ENCODE data around the gene PLCB4. TPM values are rescaled to one million over a fixed set of nuclear protein-coding genes. Genes with fewer than 3 reads are reported as not detected.

The PLCB4 gene
- total and polyA plus RNA-seq, 4 donors, result 17.1 to 32.5 (median 21.2) TPM

GRCh38 chr20:9281803-9282202 is 212.9 kb downstream of the PLCB4 start:
- H3K36me3 ChIP-seq (ENCODE audit: control insufficient read depth, insufficient read depth, low read length), result no peaks in the 10 kb centered on the region
- DNase-seq (ENCODE audit: low read depth in 4 of 6, low spot score in 6 of 6), result no peak
- H3K27ac ChIP-seq (ENCODE audit: low read depth, low read length), result no peak overlapping the region
- no CpG with 5 or more reads among the region's 1 CpG for WGBS (ENCODE audit: insufficient coverage)
- no peaks in the 10 kb centered on the region for H3K4me1 ChIP-seq (ENCODE audit: control insufficient read depth, insufficient read depth, low read length)
- H3K27me3 ChIP-seq (ENCODE audit: control insufficient read depth, insufficient read depth, low read length), result no peaks in the 10 kb centered on the region
- H3K4me3 ChIP-seq (ENCODE audit: low read depth, low read length), result no peak overlapping the region
- no peaks in the 10 kb centered on the region for H3K9me3 ChIP-seq (ENCODE audit: control insufficient read depth, insufficient read depth, low read length)

- WGBS (ENCODE audit: insufficient coverage), result 100% methylated on average over 2 of the region's 2 CpGs
- Histone ChIP-seq H3K27ac (ENCODE audit: low read depth, low read length) (no peak overlapping the region), H3K27me3 (ENCODE audit: control insufficient read depth, insufficient read depth, low read length) (no peaks in the 10 kb centered on the region), H3K9me3 (ENCODE audit: control insufficient read depth, insufficient read depth, low read length) (no peaks in the 10 kb centered on the region), H3K4me3 (ENCODE audit: low read depth, low read length) (no peak overlapping the region), H3K4me1 (ENCODE audit: control insufficient read depth, insufficient read depth, low read length) (no peaks in the 10 kb centered on the region), H3K36me3 (ENCODE audit: control insufficient read depth, insufficient read depth, low read length) (no peaks in the 10 kb centered on the region)
- no peak for DNase-seq (ENCODE audit: low read depth in 4 of 6, low spot score in 6 of 6)
Observed at GRCh38 chr20:9285617-9286016, 216.7 kb downstream of the PLCB4 start.

GRCh38 chr20:9286501-9287461 is 217.9 kb downstream of the PLCB4 start:
- H3K27ac ChIP-seq (ENCODE audit: low read depth, low read length), result no peak overlapping the region
- H3K9me3 ChIP-seq (ENCODE audit: control insufficient read depth, insufficient read depth, low read length), result no peaks in the 10 kb centered on the region
- DNase-seq (ENCODE audit: low read depth in 4 of 6, low spot score in 6 of 6), result no peak
- H3K36me3 ChIP-seq (ENCODE audit: control insufficient read depth, insufficient read depth, low read length), result no peaks in the 10 kb centered on the region
- no peaks in the 10 kb centered on the region for H3K27me3 ChIP-seq (ENCODE audit: control insufficient read depth, insufficient read depth, low read length)
- no peak overlapping the region for H3K4me3 ChIP-seq (ENCODE audit: low read depth, low read length)
- no peaks in the 10 kb centered on the region for H3K4me1 ChIP-seq (ENCODE audit: control insufficient read depth, insufficient read depth, low read length)
- WGBS (ENCODE audit: insufficient coverage), result 100% methylated on average over 1 of the region's 3 CpGs

GRCh38 chr20:9287826-9288225 is 218.9 kb downstream of the PLCB4 start:
- Histone ChIP-seq H3K27ac (ENCODE audit: low read depth, low read length) (no peak overlapping the region), H3K4me3 (ENCODE audit: low read depth, low read length) (no peak overlapping the region), H3K36me3 (ENCODE audit: control insufficient read depth, insufficient read depth, low read length) (no peaks in the 10 kb centered on the region), H3K4me1 (ENCODE audit: control insufficient read depth, insufficient read depth, low read length) (no peaks in the 10 kb centered on the region), H3K27me3 (ENCODE audit: control insufficient read depth, insufficient read depth, low read length) (no peaks in the 10 kb centered on the region), H3K9me3 (ENCODE audit: control insufficient read depth, insufficient read depth, low read length) (no peaks in the 10 kb centered on the region)
- no peak for DNase-seq (ENCODE audit: low read depth in 4 of 6, low spot score in 6 of 6)
- no CpG with 5 or more reads among the region's 1 CpG for WGBS (ENCODE audit: insufficient coverage)

- WGBS (ENCODE audit: insufficient coverage), result no CpG with 5 or more reads among the region's 2 CpGs
- no peaks in the 10 kb centered on the region for H3K27me3 ChIP-seq (ENCODE audit: control insufficient read depth, insufficient read depth, low read length)
Observed at GRCh38 chr20:9290331-9290730, 221.4 kb downstream of the PLCB4 start.

GRCh38 chr20:9293145-9293544 is 224.3 kb downstream of the PLCB4 start:
- Histone ChIP-seq H3K27ac (ENCODE audit: low read depth, low read length) (no peak overlapping the region), H3K4me3 (ENCODE audit: low read depth, low read length) (no peak overlapping the region), H3K9me3 (ENCODE audit: control insufficient read depth, insufficient read depth, low read length) (no peaks in the 10 kb centered on the region), H3K4me1 (ENCODE audit: control insufficient read depth, insufficient read depth, low read length) (no peaks in the 10 kb centered on the region), H3K36me3 (ENCODE audit: control insufficient read depth, insufficient read depth, low read length) (no peaks in the 10 kb centered on the region), H3K27me3 (ENCODE audit: control insufficient read depth, insufficient read depth, low read length) (no peaks in the 10 kb centered on the region)
- no peak for DNase-seq (ENCODE audit: low read depth in 4 of 6, low spot score in 6 of 6)
- 100% methylated on average over 2 of the region's 2 CpGs for WGBS (ENCODE audit: insufficient coverage)

More at GRCh38 chr20:9290331-9290730, 221.4 kb downstream of the PLCB4 start:
- H3K4me1 ChIP-seq (ENCODE audit: control insufficient read depth, insufficient read depth, low read length), result no peaks in the 10 kb centered on the region
- H3K9me3 ChIP-seq (ENCODE audit: control insufficient read depth, insufficient read depth, low read length), result no peaks in the 10 kb centered on the region
- no peak overlapping the region for H3K4me3 ChIP-seq (ENCODE audit: low read depth, low read length)
- no peak for DNase-seq (ENCODE audit: low read depth in 4 of 6, low spot score in 6 of 6)
- no peaks in the 10 kb centered on the region for H3K36me3 ChIP-seq (ENCODE audit: control insufficient read depth, insufficient read depth, low read length)
- no peak overlapping the region for H3K27ac ChIP-seq (ENCODE audit: low read depth, low read length)

- Histone ChIP-seq H3K9me3 (ENCODE audit: control insufficient read depth, insufficient read depth, low read length) (no peaks in the 10 kb centered on the region), H3K36me3 (ENCODE audit: control insufficient read depth, insufficient read depth, low read length) (no peaks in the 10 kb centered on the region), H3K4me3 (ENCODE audit: low read depth, low read length) (no peak overlapping the region), H3K27ac (ENCODE audit: low read depth, low read length) (no peak overlapping the region), H3K4me1 (ENCODE audit: control insufficient read depth, insufficient read depth, low read length) (no peaks in the 10 kb centered on the region), H3K27me3 (ENCODE audit: control insufficient read depth, insufficient read depth, low read length) (no peaks in the 10 kb centered on the region)
- DNase-seq (ENCODE audit: low read depth in 4 of 6, low spot score in 6 of 6), result no peak
Observed at GRCh38 chr20:9294041-9294440, 225.2 kb downstream of the PLCB4 start.

GRCh38 chr20:9298906-9299305 is 230.0 kb downstream of the PLCB4 start:
- Histone ChIP-seq H3K4me3 (ENCODE audit: low read depth, low read length) (no peak overlapping the region), H3K27me3 (ENCODE audit: control insufficient read depth, insufficient read depth, low read length) (no peaks in the 10 kb centered on the region), H3K36me3 (ENCODE audit: control insufficient read depth, insufficient read depth, low read length) (no peaks in the 10 kb centered on the region), H3K9me3 (ENCODE audit: control insufficient read depth, insufficient read depth, low read length) (no peaks in the 10 kb centered on the region), H3K27ac (ENCODE audit: low read depth, low read length) (no peak overlapping the region), H3K4me1 (ENCODE audit: control insufficient read depth, insufficient read depth, low read length) (no peaks in the 10 kb centered on the region)
- no CpG with 5 or more reads among the region's 2 CpGs for WGBS (ENCODE audit: insufficient coverage)
- DNase-seq (ENCODE audit: low read depth in 4 of 6, low spot score in 6 of 6), result no peak

- Histone ChIP-seq H3K9me3 (ENCODE audit: control insufficient read depth, insufficient read depth, low read length) (no peaks in the 10 kb centered on the region), H3K27ac (ENCODE audit: low read depth, low read length) (no peak overlapping the region), H3K4me3 (ENCODE audit: low read depth, low read length) (no peak overlapping the region), H3K36me3 (ENCODE audit: control insufficient read depth, insufficient read depth, low read length) (no peaks in the 10 kb centered on the region), H3K27me3 (ENCODE audit: control insufficient read depth, insufficient read depth, low read length) (no peaks in the 10 kb centered on the region), H3K4me1 (ENCODE audit: control insufficient read depth, insufficient read depth, low read length) (no peaks in the 10 kb centered on the region)
- DNase-seq (ENCODE audit: low read depth in 4 of 6, low spot score in 6 of 6), result no peak
Observed at GRCh38 chr20:9300080-9300479, 231.2 kb downstream of the PLCB4 start.

- WGBS (ENCODE audit: insufficient coverage), result 100% methylated on average over 1 of the region's 1 CpG
- no peak for DNase-seq (ENCODE audit: low read depth in 4 of 6, low spot score in 6 of 6)
- Histone ChIP-seq H3K36me3 (ENCODE audit: control insufficient read depth, insufficient read depth, low read length) (no peaks in the 10 kb centered on the region), H3K27me3 (ENCODE audit: control insufficient read depth, insufficient read depth, low read length) (no peaks in the 10 kb centered on the region), H3K27ac (ENCODE audit: low read depth, low read length) (no peak overlapping the region), H3K4me3 (ENCODE audit: low read depth, low read length) (no peak overlapping the region), H3K4me1 (ENCODE audit: control insufficient read depth, insufficient read depth, low read length) (no peaks in the 10 kb centered on the region), H3K9me3 (ENCODE audit: control insufficient read depth, insufficient read depth, low read length) (no peaks in the 10 kb centered on the region)
Observed at GRCh38 chr20:9300534-9300933, 231.6 kb downstream of the PLCB4 start.

All from spinal cord (tissue), 10 donors.